SK-N-SH (cell line): ENCODE results near the gene CRISPLD2. TPM values are rescaled to one million over a fixed set of nuclear protein-coding genes. Genes with fewer than 3 reads are reported as not detected.

Experiments
- CTCF ChIA-PET: fragments of 300-600, 350-600 bp; formaldehyde crosslinking; extraction: SDS; loops from one replicate; lab custom pipeline; 2021; lab: Yijun Ruan, JAX
- POLR2A ChIA-PET: fragments of 350-600 bp; sonication (Branson Sonifier 250); formaldehyde crosslinking; extraction: SDS; loops from one replicate; lab custom pipeline; 2020; ENCODE audit warnings: antibody characterized with exemption, inconsistent platforms; lab: Yijun Ruan, JAX
- DNase-seq: peaks from one replicate; pipeline ENCODE4 v3.0.0; 2012
- H2AFZ ChIP-seq: fragments of 200-600 bp; sonication (generic); 2 replicates; pipeline ENCODE4 v1.8.1; 2016; ENCODE audit warnings: antibody characterized with exemption, mild to moderate bottlenecking, low read depth
- H3F3A ChIP-seq: fragments of 200-600 bp; sonication (generic); replicated peaks from 2 replicates; pipeline ENCODE3; 2016; ENCODE audit warnings: antibody characterized with exemption, mild to moderate bottlenecking; ENCODE audit not compliant: insufficient read depth
- H3K27ac ChIP-seq, 2 experiments: fragments of 200-500 bp in 1 of 2; fragments of 200-600 bp in 1 of 2; sonication (Bioruptor generic) in 1 of 2; sonication (generic), shearing (Covaris generic) in 1 of 2; 2 replicates each; pipeline versions ENCODE4 v1.5.1 to v1.6.1; 2014 to 2016; ENCODE audit warnings: low read depth in 2 of 2, inconsistent platforms in 1 of 2, low read length in 1 of 2, mild to moderate bottlenecking in 1 of 2, mixed read lengths in 1 of 2
- H3K27me3 ChIP-seq: fragments of 200-600 bp; sonication (generic), shearing (Covaris generic); 2 replicates; pipeline ENCODE4 v1.6.1; 2016; ENCODE audit warnings: mixed run types; ENCODE audit not compliant: insufficient read depth
- H3K36me3 ChIP-seq, 2 experiments: fragments of 200-500 bp in 1 of 2; fragments of 200-600 bp in 1 of 2; sonication (Bioruptor generic) in 1 of 2; sonication (generic) in 1 of 2; replicated peaks in 1 of 2; 2 replicates each; pipeline versions ENCODE3 to v1.5.1; 2014 to 2016; ENCODE audit warnings: low read length in 1 of 2, mild to moderate bottlenecking in 1 of 2; ENCODE audit not compliant: insufficient read depth in 2 of 2, control insufficient read depth in 1 of 2
- H3K4me1 ChIP-seq, 2 experiments: fragments of 200-500 bp in 1 of 2; fragments of 200-600 bp in 1 of 2; sonication (Bioruptor generic) in 1 of 2; sonication (generic), shearing (Covaris generic) in 1 of 2; 2 replicates each; pipeline versions ENCODE4 v1.5.1 to v1.6.1; 2014 to 2016; ENCODE audit warnings: low read depth in 1 of 2, low read length in 1 of 2, mixed run types in 1 of 2; ENCODE audit not compliant: insufficient read depth in 2 of 2, control insufficient read depth in 1 of 2
- H3K4me2 ChIP-seq: fragments of 200-600 bp; sonication (generic), shearing (Covaris generic); 2 replicates; pipeline ENCODE4 v1.6.1; 2017; ENCODE audit warnings: mixed run types
- H3K4me3 ChIP-seq, 2 experiments: fragments of 200-500 bp in 1 of 2; fragments of 200-600 bp in 1 of 2; sonication (Bioruptor generic) in 1 of 2; sonication (generic), shearing (Covaris generic) in 1 of 2; 2 replicates each; pipeline versions ENCODE4 v1.5.1 to v1.8.1; 2014 to 2016; ENCODE audit warnings: low read depth in 2 of 2, inconsistent platforms in 1 of 2, low read length in 1 of 2, mild to moderate bottlenecking in 1 of 2, mixed read lengths in 1 of 2, moderate library complexity in 1 of 2
- H3K79me2 ChIP-seq: fragments of 200-600 bp; sonication (generic); 2 replicates; pipeline ENCODE4 v1.8.1; 2017; ENCODE audit warnings: mild to moderate bottlenecking; ENCODE audit not compliant: insufficient read depth
- H3K9ac ChIP-seq: fragments of 200-600 bp; sonication (generic); 2 replicates; pipeline ENCODE4 v1.6.1; 2017; ENCODE audit warnings: mixed run types
- H3K9me2 ChIP-seq: fragments of 200-600 bp; sonication (generic); 2 replicates; pipeline ENCODE4 v1.6.1; 2017; ENCODE audit warnings: mixed run types
- H3K9me3 ChIP-seq: fragments of 200-600 bp; sonication (generic); 2 replicates; pipeline ENCODE4 v1.6.1; 2017; ENCODE audit warnings: mixed run types, mild to moderate bottlenecking, moderate library complexity
- H4K20me1 ChIP-seq: fragments of 200-600 bp; sonication (generic); 2 replicates; pipeline ENCODE4 v1.6.1; 2017; ENCODE audit warnings: mild to moderate bottlenecking, mixed run types; ENCODE audit not compliant: insufficient read depth
- CHD2 ChIP-seq: fragments of 150-350 bp; IDR thresholded peaks from 2 replicates; pipeline ENCODE4 v1.6.1; 2018; ENCODE audit warnings: low read length; ENCODE audit not compliant: partially characterized antibody
- CTCF ChIP-seq: fragments of 200-600 bp; sonication (generic); IDR thresholded peaks from 2 replicates; pipeline ENCODE4 v1.6.1; 2017; ENCODE audit warnings: antibody characterized with exemption, mild to moderate bottlenecking, moderate library complexity
- ELF1 ChIP-seq: IDR thresholded peaks from 2 replicates; pipeline ENCODE4 v1.4.0; 2012
- EP300 ChIP-seq, 2 experiments: IDR thresholded peaks; 2 replicates each; pipeline versions ENCODE4 v1.4.0 to v1.6.1; 2012; ENCODE audit warnings: borderline replicate concordance in 1 of 2, low read depth in 1 of 2, low read length in 1 of 2
- GABPA ChIP-seq: IDR thresholded peaks from 2 replicates; pipeline ENCODE4 v1.4.0; 2012; ENCODE audit warnings: low read depth, mild to moderate bottlenecking
- IRF3 ChIP-seq: fragments of 150-350 bp; IDR thresholded peaks from 2 replicates; pipeline ENCODE4 v1.6.1; 2016; ENCODE audit warnings: mild to moderate bottlenecking, low read depth, low read length
- JUND ChIP-seq: IDR thresholded peaks from 2 replicates; pipeline ENCODE4 v1.4.0; 2012
- MXI1 ChIP-seq: IDR thresholded peaks from 2 replicates; pipeline ENCODE4 v1.6.1; 2012; ENCODE audit warnings: mild to moderate bottlenecking, low read depth, low read length, improper control_type of control experiment
- NFIC ChIP-seq: IDR thresholded peaks from 2 replicates; pipeline ENCODE4 v1.4.0; 2012; ENCODE audit warnings: borderline replicate concordance
- POLR2AphosphoS5 ChIP-seq: IDR thresholded peaks from 2 replicates; pipeline ENCODE4 v1.6.1; 2012; ENCODE audit warnings: low read depth, low read length
- RCOR1 ChIP-seq: fragments of 150-350 bp; IDR thresholded peaks from 2 replicates; pipeline ENCODE4 v1.6.1; 2017; ENCODE audit warnings: antibody characterized with exemption, low read length
- REST ChIP-seq: IDR thresholded peaks from 2 replicates; pipeline ENCODE4 v1.6.1; 2012; ENCODE audit warnings: mild to moderate bottlenecking, low read depth, low read length, moderate library complexity
- RXRA ChIP-seq: IDR thresholded peaks from 2 replicates; pipeline ENCODE4 v1.4.0; 2012; ENCODE audit warnings: low read depth, mild to moderate bottlenecking, borderline replicate concordance
- TAF1 ChIP-seq: IDR thresholded peaks from 2 replicates; pipeline ENCODE4 v1.6.1; 2012; ENCODE audit warnings: low read depth, mild to moderate bottlenecking, low read length, moderate library complexity, borderline replicate concordance
- TCF12 ChIP-seq: IDR thresholded peaks from 2 replicates; pipeline ENCODE4 v1.4.0; 2012
- TEAD4 ChIP-seq: IDR thresholded peaks from 2 replicates; pipeline ENCODE4 v1.4.0; 2012; ENCODE audit warnings: mild to moderate bottlenecking, borderline replicate concordance; ENCODE audit not compliant: insufficient read depth
- USF1 ChIP-seq: IDR thresholded peaks from 2 replicates; pipeline ENCODE4 v1.4.0; 2012; ENCODE audit warnings: low read depth, borderline replicate concordance
- USF2 ChIP-seq: fragments of 150-350 bp; IDR thresholded peaks from 2 replicates; pipeline ENCODE4 v1.6.1; 2017; ENCODE audit warnings: antibody characterized with exemption, low read length, low read depth, borderline replicate concordance
- YY1 ChIP-seq: IDR thresholded peaks from 2 replicates; pipeline ENCODE4 v1.4.0; 2012; ENCODE audit warnings: low read depth, mild to moderate bottlenecking
- WGBS: methylation state at CpG from one replicate; pipeline ENCODE4 v1.1.6; 2017; ENCODE audit warnings: low lambda C conversion rate; 5-methylcytosine and 5-hydroxymethylcytosine counted together
- polyA plus RNA-seq, 3 experiments: library from polyadenylated mRNA; depleted of rRNA; stranded (reverse); fragments of >200 nt; gene quantifications; 2 replicates each; pipeline ENCODE4 v1.2.3, GENCODE V29; 2012

CRISPLD2 gene
- polyA plus RNA-seq, 1 of the 3 experiments (the other 2 are of a cell fraction): 6.3 TPM

GRCh38 chr16:84860383-84860782 lies 40.6 kb downstream of the CRISPLD2 start:
- ChIA-PET POLR2A (no interaction called here), CTCF (no interaction called here)
- Histone ChIP-seq H3F3A (no peaks in the 10 kb centered on the region), H3K4me3 (no peak overlapping the region), H4K20me1 (no peaks in the 10 kb centered on the region), H3K79me2 (no peaks in the 10 kb centered on the region), H3K27me3 (no peaks in the 10 kb centered on the region), H3K4me2 (no peak overlapping the region), H3K27ac (no peak overlapping the region), H3K9me3 (peaks cover 13% of the 10 kb centered on the region; the same call in 1 of the 2 replicates), H2AFZ (no peak overlapping the region), H3K4me1 (no peaks in the 10 kb centered on the region), H3K36me3 (peaks cover 0 to 3% of the 10 kb centered on the region in 2 experiments), H3K9me2 (no peaks in the 10 kb centered on the region), H3K9ac (no peak overlapping the region)
- TF ChIP-seq TEAD4 (no peak), MXI1 (no peak), CTCF (no peak), JUND (no peak), YY1 (no peak), GABPA (no peak), RCOR1 (no peak), TAF1 (no peak), IRF3 (no peak), POLR2AphosphoS5 (no peak), RXRA (no peak), USF1 (no peak), CHD2 (no peak), ELF1 (no peak), USF2 (no peak), TCF12 (no peak), REST (no peak), NFIC (no peak), EP300 (IDR thresholded peaks at IDR 0.05; ENCODE audit: borderline replicate concordance in 1 of 2, low read depth in 1 of 2, low read length in 1 of 2) (no peak)
- 78% methylated on average over 9 of the region's 9 CpGs for WGBS
- no peak for DNase-seq
